Erythroblast (primary cell): ENCODE data around the gene ZNF423.

ENCODE experiments used
- DNase-seq, 2 experiments: peaks; one replicate each; lab custom pipeline; 2025; lab: John Stamatoyannopoulos, UW
- GATA1 ChIP-seq: IDR thresholded peaks from 2 replicates; pipeline ENCODE4 v1.6.1; 2011; ENCODE audit warnings: low read depth, mild to moderate bottlenecking, control low read depth, low read length, moderate library complexity
- POLR2A ChIP-seq: IDR thresholded peaks from 2 replicates; pipeline ENCODE4 v1.6.1; 2011; ENCODE audit warnings: mild to moderate bottlenecking, low read length

The ZNF423 gene

GRCh38 chr16:49471038-49471727 is 384.7 kb downstream of the ZNF423 start:
- no peak for DNase-seq
- TF ChIP-seq POLR2A (no peak), GATA1 (no peak)

GRCh38 chr16:49470513-49470991 is 385.4 kb downstream of the ZNF423 start:
- no peak for DNase-seq
- no peak for TF ChIP-seq POLR2A

- DNase-seq: no peak
- TF ChIP-seq POLR2A (no peak), GATA1 (no peak)
Observed at GRCh38 chr16:49469930-49470451, 385.9 kb downstream of the ZNF423 start.

- TF ChIP-seq POLR2A (no peak), GATA1 (no peak)
- DNase-seq: no peak
Observed at GRCh38 chr16:49469311-49469670, 386.6 kb downstream of the ZNF423 start.

- TF ChIP-seq POLR2A: no peak
- no peak for TF ChIP-seq GATA1
- DNase-seq: no peak
Observed at GRCh38 chr16:49468611-49469310, 387.2 kb downstream of the ZNF423 start.

- no peak for TF ChIP-seq POLR2A
- no peak for TF ChIP-seq GATA1
- DNase-seq: no peak
Observed at GRCh38 chr16:49467540-49468372, 388.2 kb downstream of the ZNF423 start.

GRCh38 chr16:49466881-49467280 is 389.0 kb downstream of the ZNF423 start:
- DNase-seq: no peak
- no peak for TF ChIP-seq POLR2A
- no peak for TF ChIP-seq GATA1

GRCh38 chr16:49466529-49466831 is 389.4 kb downstream of the ZNF423 start:
- DNase-seq: no peak
- no peak for TF ChIP-seq POLR2A
- TF ChIP-seq GATA1: no peak

- DNase-seq: no peak
- TF ChIP-seq GATA1 (no peak), POLR2A (no peak)
Observed at GRCh38 chr16:49465661-49466528, 390.0 kb downstream of the ZNF423 start.

GRCh38 chr16:49464877-49465504 is 390.9 kb downstream of the ZNF423 start:
- peak in 1 of 2 experiments; percentile 4 for DNase-seq
- TF ChIP-seq POLR2A: no peak
- no peak for TF ChIP-seq GATA1

- no peak for DNase-seq
- TF ChIP-seq POLR2A (no peak), GATA1 (no peak)
Observed at GRCh38 chr16:49464093-49464492, 391.8 kb downstream of the ZNF423 start.

- no peak for TF ChIP-seq GATA1
- TF ChIP-seq POLR2A: no peak
- DNase-seq: no peak
Observed at GRCh38 chr16:49463529-49463928, 392.4 kb downstream of the ZNF423 start.
